ENCODE measurements around the gene KCNC3. TPM values are rescaled to one million over a fixed set of nuclear protein-coding genes. Genes with fewer than 3 reads are reported as not detected.
A peak's percentile ranks its signal among the peaks of the same experiment; 100 is the strongest.
"Not testable (repeated sequence)": the region's sequence is repeated elsewhere in the genome, so short reads cannot be mapped to it uniquely, and the experiment has no call there.

KCNC3 gene
- total RNA-seq, 1 donor from 2014 or later = 19.8 TPM

GRCh38 chr19:50357178-50358100, 28.3 kb upstream of the KCNC3 start:
- TF ChIP-seq, protein P1, sequence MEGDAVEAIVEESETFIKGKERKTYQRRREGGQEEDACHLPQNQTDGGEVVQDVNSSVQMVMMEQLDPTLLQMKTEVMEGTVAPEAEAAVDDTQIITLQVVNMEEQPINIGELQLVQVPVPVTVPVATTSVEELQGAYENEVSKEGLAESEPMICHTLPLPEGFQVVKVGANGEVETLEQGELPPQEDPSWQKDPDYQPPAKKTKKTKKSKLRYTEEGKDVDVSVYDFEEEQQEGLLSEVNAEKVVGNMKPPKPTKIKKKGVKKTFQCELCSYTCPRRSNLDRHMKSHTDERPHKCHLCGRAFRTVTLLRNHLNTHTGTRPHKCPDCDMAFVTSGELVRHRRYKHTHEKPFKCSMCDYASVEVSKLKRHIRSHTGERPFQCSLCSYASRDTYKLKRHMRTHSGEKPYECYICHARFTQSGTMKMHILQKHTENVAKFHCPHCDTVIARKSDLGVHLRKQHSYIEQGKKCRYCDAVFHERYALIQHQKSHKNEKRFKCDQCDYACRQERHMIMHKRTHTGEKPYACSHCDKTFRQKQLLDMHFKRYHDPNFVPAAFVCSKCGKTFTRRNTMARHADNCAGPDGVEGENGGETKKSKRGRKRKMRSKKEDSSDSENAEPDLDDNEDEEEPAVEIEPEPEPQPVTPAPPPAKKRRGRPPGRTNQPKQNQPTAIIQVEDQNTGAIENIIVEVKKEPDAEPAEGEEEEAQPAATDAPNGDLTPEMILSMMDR (IDR thresholded peaks at IDR 0.05; ENCODE audit: unreplicated experiment) = peak; percentile 76
- peak; percentile 55 for DNase-seq (ENCODE audit: low spot score, unreplicated experiment)
- H3K27me3 Mint-ChIP-seq = peaks cover 5% of the 10 kb centered on the region

GRCh38 chr19:50356691-50357177, 27.6 kb upstream of the KCNC3 start:
- Mint-ChIP-seq H3K4me3 (ENCODE audit: low read depth) (no peak overlapping the region), H3K27ac (no peak overlapping the region), H3K36me3 (ENCODE audit: insufficient read depth) (peaks cover 2% of the 10 kb centered on the region), H3K27me3 (peaks cover 1% of the 10 kb centered on the region), H3K4me1 (ENCODE audit: low read depth) (no peaks in the 10 kb centered on the region), H3K9me3 (ENCODE audit: low read depth) (no peaks in the 10 kb centered on the region)
- TF ChIP-seq, protein P1 (IDR thresholded peaks at IDR 0.05; ENCODE audit: unreplicated experiment) = no peak
- no peak for DNase-seq (ENCODE audit: low spot score, unreplicated experiment)

More at GRCh38 chr19:50357178-50358100, 28.3 kb upstream of the KCNC3 start:
- Mint-ChIP-seq H3K27ac (no peak overlapping the region), H3K36me3 (ENCODE audit: insufficient read depth) (peaks cover 2% of the 10 kb centered on the region), H3K9me3 (ENCODE audit: low read depth) (no peaks in the 10 kb centered on the region), H3K4me3 (ENCODE audit: low read depth) (no peak overlapping the region), H3K4me1 (ENCODE audit: low read depth) (no peaks in the 10 kb centered on the region)

- not testable (repeated sequence) for H3K36me3 Mint-ChIP-seq (ENCODE audit: insufficient read depth); DNase-seq (ENCODE audit: low spot score, unreplicated experiment); H3K27ac Mint-ChIP-seq; H3K27me3 Mint-ChIP-seq; H3K4me1 Mint-ChIP-seq (ENCODE audit: low read depth); H3K4me3 Mint-ChIP-seq (ENCODE audit: low read depth); H3K9me3 Mint-ChIP-seq (ENCODE audit: low read depth)
Measured at GRCh38 chr19:50353487-50353880, 24.3 kb upstream of the KCNC3 start.

DNA sequence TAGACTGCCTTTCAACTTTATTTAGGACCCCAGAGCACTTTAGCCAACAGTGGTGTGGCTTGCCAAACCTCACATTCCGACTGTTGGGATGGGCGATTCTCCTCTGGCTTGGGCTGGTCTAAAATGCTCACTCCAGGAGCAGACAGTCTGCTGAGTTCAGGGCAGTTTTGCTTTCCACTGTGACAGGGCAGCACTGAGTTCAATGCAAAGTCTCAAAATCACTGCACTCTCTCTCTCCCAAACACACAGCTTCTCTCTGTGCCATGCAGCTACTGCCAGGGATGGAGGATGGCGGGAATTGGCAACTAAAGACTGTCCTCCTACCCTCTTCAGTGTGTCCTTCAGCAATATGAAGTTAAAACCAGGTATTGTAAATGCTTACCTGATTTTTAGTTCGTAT, 23.1 kb upstream of the KCNC3 start:
- no peak for DNase-seq (ENCODE audit: low spot score, unreplicated experiment)
- no peak overlapping the region for H3K27ac Mint-ChIP-seq
- no peak overlapping the region for H3K4me3 Mint-ChIP-seq (ENCODE audit: low read depth)
- TF ChIP-seq, protein P1 (IDR thresholded peaks at IDR 0.05; ENCODE audit: unreplicated experiment) = no peak
- H3K36me3 Mint-ChIP-seq (ENCODE audit: insufficient read depth) = no peaks in the 10 kb centered on the region
- no peaks in the 10 kb centered on the region for H3K27me3 Mint-ChIP-seq
- no peaks in the 10 kb centered on the region for H3K9me3 Mint-ChIP-seq (ENCODE audit: low read depth)
- H3K4me1 Mint-ChIP-seq (ENCODE audit: low read depth) = peaks cover 2% of the 10 kb centered on the region

DNA sequence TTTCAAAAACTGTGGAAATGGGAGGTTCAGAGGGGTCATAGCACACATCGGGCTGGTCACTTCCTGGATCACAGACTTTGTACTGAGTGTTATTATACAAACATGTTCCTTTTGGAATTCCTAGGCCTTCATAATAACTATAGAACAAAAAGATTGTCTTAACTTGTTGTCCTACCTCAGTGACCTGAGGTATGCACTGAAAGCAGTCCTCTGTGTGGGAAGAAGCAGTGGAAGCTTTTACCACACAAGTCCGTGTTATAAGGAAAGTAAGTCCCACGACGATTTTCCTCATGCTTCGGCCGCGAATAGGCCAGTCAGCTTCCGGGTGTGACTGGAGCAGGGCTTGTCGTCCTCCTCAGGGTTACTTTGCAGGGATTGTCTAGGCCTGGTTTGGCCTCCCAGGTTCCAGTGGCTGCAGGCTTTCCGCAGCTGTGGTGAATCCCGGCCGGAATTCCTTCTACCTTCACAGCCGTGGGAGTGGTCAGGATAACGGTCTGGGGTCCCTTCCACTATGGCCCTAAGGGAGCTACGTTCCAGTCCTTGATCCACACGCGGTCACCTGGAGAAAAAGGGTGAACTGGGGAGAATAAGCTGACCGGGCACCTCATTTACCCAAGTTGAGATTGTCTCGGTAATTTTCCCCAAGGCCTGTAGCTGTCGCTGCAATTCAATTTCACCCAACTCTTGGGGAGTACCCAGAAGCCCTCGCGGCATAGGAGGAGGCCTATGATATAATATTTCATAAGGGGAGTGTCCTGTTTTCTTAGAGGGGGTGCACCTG, 20.3 kb upstream of the KCNC3 start:
- Mint-ChIP-seq H3K36me3 (ENCODE audit: insufficient read depth) (peaks cover 8% of the 10 kb centered on the region), H3K4me3 (ENCODE audit: low read depth) (no peak overlapping the region), H3K27ac (peak overlapping the region; percentile 11), H3K27me3 (no peaks in the 10 kb centered on the region), H3K4me1 (ENCODE audit: low read depth) (peaks cover 6% of the 10 kb centered on the region), H3K9me3 (ENCODE audit: low read depth) (peaks cover 3% of the 10 kb centered on the region)
- TF ChIP-seq, protein P1 (IDR thresholded peaks at IDR 0.05; ENCODE audit: unreplicated experiment) = no peak
- DNase-seq (ENCODE audit: low spot score, unreplicated experiment) = no peak

GRCh38 chr19:50347089-50347581, 18.0 kb upstream of the KCNC3 start:
- H3K4me1 Mint-ChIP-seq (ENCODE audit: low read depth); DNase-seq (ENCODE audit: low spot score, unreplicated experiment); H3K9me3 Mint-ChIP-seq (ENCODE audit: low read depth); H3K27me3 Mint-ChIP-seq; H3K4me3 Mint-ChIP-seq (ENCODE audit: low read depth); H3K27ac Mint-ChIP-seq: not testable (repeated sequence)
- H3K36me3 Mint-ChIP-seq (ENCODE audit: insufficient read depth) = peaks cover 14% of the 10 kb centered on the region

Data from progenitor cell of endocrine pancreas (in vitro differentiated cells).